SK-N-SH (cell line): ENCODE data around the gene PEX11G. TPM values are rescaled to one million over a fixed set of nuclear protein-coding genes. Genes with fewer than 3 reads are reported as not detected.

Experiments
- CTCF ChIA-PET: fragments of 300-600, 350-600 bp; formaldehyde crosslinking; extraction: SDS; loops from one replicate; lab custom pipeline; 2021; lab: Yijun Ruan, JAX
- POLR2A ChIA-PET: fragments of 350-600 bp; sonication (Branson Sonifier 250); formaldehyde crosslinking; extraction: SDS; loops from one replicate; lab custom pipeline; 2020; ENCODE audit warnings: antibody characterized with exemption, inconsistent platforms; lab: Yijun Ruan, JAX
- DNase-seq: peaks from one replicate; pipeline ENCODE4 v3.0.0; 2012
- H2AFZ ChIP-seq: fragments of 200-600 bp; sonication (generic); 2 replicates; pipeline ENCODE4 v1.8.1; 2016; ENCODE audit warnings: antibody characterized with exemption, mild to moderate bottlenecking, low read depth
- H3F3A ChIP-seq: fragments of 200-600 bp; sonication (generic); replicated peaks from 2 replicates; pipeline ENCODE3; 2016; ENCODE audit warnings: antibody characterized with exemption, mild to moderate bottlenecking; ENCODE audit not compliant: insufficient read depth
- H3K27ac ChIP-seq, 2 experiments: fragments of 200-500 bp in 1 of 2; fragments of 200-600 bp in 1 of 2; sonication (Bioruptor generic) in 1 of 2; sonication (generic), shearing (Covaris generic) in 1 of 2; 2 replicates each; pipeline versions ENCODE4 v1.5.1 to v1.6.1; 2014 to 2016; ENCODE audit warnings: low read depth in 2 of 2, inconsistent platforms in 1 of 2, low read length in 1 of 2, mild to moderate bottlenecking in 1 of 2, mixed read lengths in 1 of 2
- H3K27me3 ChIP-seq: fragments of 200-600 bp; sonication (generic), shearing (Covaris generic); 2 replicates; pipeline ENCODE4 v1.6.1; 2016; ENCODE audit warnings: mixed run types; ENCODE audit not compliant: insufficient read depth
- H3K36me3 ChIP-seq, 2 experiments: fragments of 200-500 bp in 1 of 2; fragments of 200-600 bp in 1 of 2; sonication (Bioruptor generic) in 1 of 2; sonication (generic) in 1 of 2; replicated peaks in 1 of 2; 2 replicates each; pipeline versions ENCODE3 to v1.5.1; 2014 to 2016; ENCODE audit warnings: low read length in 1 of 2, mild to moderate bottlenecking in 1 of 2; ENCODE audit not compliant: insufficient read depth in 2 of 2, control insufficient read depth in 1 of 2
- H3K4me1 ChIP-seq, 2 experiments: fragments of 200-500 bp in 1 of 2; fragments of 200-600 bp in 1 of 2; sonication (Bioruptor generic) in 1 of 2; sonication (generic), shearing (Covaris generic) in 1 of 2; 2 replicates each; pipeline versions ENCODE4 v1.5.1 to v1.6.1; 2014 to 2016; ENCODE audit warnings: low read depth in 1 of 2, low read length in 1 of 2, mixed run types in 1 of 2; ENCODE audit not compliant: insufficient read depth in 2 of 2, control insufficient read depth in 1 of 2
- H3K4me2 ChIP-seq: fragments of 200-600 bp; sonication (generic), shearing (Covaris generic); 2 replicates; pipeline ENCODE4 v1.6.1; 2017; ENCODE audit warnings: mixed run types
- H3K4me3 ChIP-seq, 2 experiments: fragments of 200-500 bp in 1 of 2; fragments of 200-600 bp in 1 of 2; sonication (Bioruptor generic) in 1 of 2; sonication (generic), shearing (Covaris generic) in 1 of 2; 2 replicates each; pipeline versions ENCODE4 v1.5.1 to v1.8.1; 2014 to 2016; ENCODE audit warnings: low read depth in 2 of 2, inconsistent platforms in 1 of 2, low read length in 1 of 2, mild to moderate bottlenecking in 1 of 2, mixed read lengths in 1 of 2, moderate library complexity in 1 of 2
- H3K79me2 ChIP-seq: fragments of 200-600 bp; sonication (generic); 2 replicates; pipeline ENCODE4 v1.8.1; 2017; ENCODE audit warnings: mild to moderate bottlenecking; ENCODE audit not compliant: insufficient read depth
- H3K9ac ChIP-seq: fragments of 200-600 bp; sonication (generic); 2 replicates; pipeline ENCODE4 v1.6.1; 2017; ENCODE audit warnings: mixed run types
- H3K9me2 ChIP-seq: fragments of 200-600 bp; sonication (generic); 2 replicates; pipeline ENCODE4 v1.6.1; 2017; ENCODE audit warnings: mixed run types
- H3K9me3 ChIP-seq: fragments of 200-600 bp; sonication (generic); 2 replicates; pipeline ENCODE4 v1.6.1; 2017; ENCODE audit warnings: mixed run types, mild to moderate bottlenecking, moderate library complexity
- H4K20me1 ChIP-seq: fragments of 200-600 bp; sonication (generic); 2 replicates; pipeline ENCODE4 v1.6.1; 2017; ENCODE audit warnings: mild to moderate bottlenecking, mixed run types; ENCODE audit not compliant: insufficient read depth
- ELF1 ChIP-seq: IDR thresholded peaks from 2 replicates; pipeline ENCODE4 v1.4.0; 2012
- FOSL2 ChIP-seq: IDR thresholded peaks from 2 replicates; pipeline ENCODE4 v1.4.0; 2012; ENCODE audit warnings: low read depth, mild to moderate bottlenecking, moderate library complexity, borderline replicate concordance
- IRF3 ChIP-seq: fragments of 150-350 bp; IDR thresholded peaks from 2 replicates; pipeline ENCODE4 v1.6.1; 2016; ENCODE audit warnings: mild to moderate bottlenecking, low read depth, low read length
- MXI1 ChIP-seq: IDR thresholded peaks from 2 replicates; pipeline ENCODE4 v1.6.1; 2012; ENCODE audit warnings: mild to moderate bottlenecking, low read depth, low read length, improper control_type of control experiment
- POLR2AphosphoS5 ChIP-seq: IDR thresholded peaks from 2 replicates; pipeline ENCODE4 v1.6.1; 2012; ENCODE audit warnings: low read depth, low read length
- SIN3A ChIP-seq: IDR thresholded peaks from 2 replicates; pipeline ENCODE4 v1.6.1; 2012; ENCODE audit warnings: low read depth, mild to moderate bottlenecking, low read length, moderate library complexity, borderline replicate concordance
- TAF1 ChIP-seq: IDR thresholded peaks from 2 replicates; pipeline ENCODE4 v1.6.1; 2012; ENCODE audit warnings: low read depth, mild to moderate bottlenecking, low read length, moderate library complexity, borderline replicate concordance
- TEAD4 ChIP-seq: IDR thresholded peaks from 2 replicates; pipeline ENCODE4 v1.4.0; 2012; ENCODE audit warnings: mild to moderate bottlenecking, borderline replicate concordance; ENCODE audit not compliant: insufficient read depth
- ZBTB33 ChIP-seq: IDR thresholded peaks from 2 replicates; pipeline ENCODE4 v1.4.0; 2012; ENCODE audit warnings: low read depth, borderline replicate concordance
- WGBS: methylation state at CpG from one replicate; pipeline ENCODE4 v1.1.6; 2017; ENCODE audit warnings: low lambda C conversion rate; 5-methylcytosine and 5-hydroxymethylcytosine counted together
- polyA plus RNA-seq, 3 experiments: library from polyadenylated mRNA; depleted of rRNA; stranded (reverse); fragments of >200 nt; gene quantifications; 2 replicates each; pipeline ENCODE4 v1.2.3, GENCODE V29; 2012
- TF ChIP-seq, protein P1 (sequence below): fragments of 150-350 bp; IDR thresholded peaks from 2 replicates; pipeline ENCODE4 v1.6.1; 2017; ENCODE audit warnings: antibody characterized with exemption, low read length, low read depth, borderline replicate concordance
- TF ChIP-seq, protein P2 (sequence below): IDR thresholded peaks from 2 replicates; pipeline ENCODE4 v1.6.1; 2012; ENCODE audit warnings: mild to moderate bottlenecking, low read depth, low read length, moderate library complexity

Gene PEX11G
- polyA plus RNA-seq, 1 of the 3 experiments (the other 2 are of a cell fraction) = 6.1 TPM

DNA sequence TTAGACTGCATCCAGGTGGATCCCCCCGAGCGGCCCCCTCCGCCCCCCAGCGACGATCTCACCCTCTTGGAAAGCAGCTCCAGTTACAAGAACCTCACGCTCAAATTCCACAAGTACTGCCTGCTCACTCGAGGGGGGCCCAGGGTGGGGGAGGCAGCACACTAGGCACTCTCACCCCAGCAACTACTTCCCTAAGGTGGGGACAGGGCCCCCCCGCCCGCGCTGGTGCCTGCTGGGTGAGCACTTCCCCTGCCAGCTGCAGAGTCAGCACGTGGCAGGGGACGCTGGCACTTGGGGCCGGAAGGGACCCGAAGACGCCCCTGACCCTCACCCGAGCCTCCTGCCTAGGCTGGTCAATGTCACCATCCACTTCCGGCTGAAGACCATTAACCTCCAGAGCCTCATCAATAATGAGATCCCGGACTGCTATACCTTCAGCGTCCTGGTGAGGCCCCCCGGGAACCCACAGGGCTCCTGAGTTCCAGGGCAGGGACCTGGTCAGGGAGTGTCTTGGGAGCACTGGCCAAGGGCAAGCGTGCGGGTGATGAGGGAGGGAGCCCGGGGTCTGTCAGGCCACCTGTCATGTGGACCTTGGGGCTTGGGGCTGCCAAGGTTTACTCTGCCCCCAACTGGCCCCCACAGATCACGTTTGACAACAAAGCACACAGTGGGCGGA lies 38.8 kb upstream of the PEX11G start:
- H3K27me3 ChIP-seq = no peaks in the 10 kb centered on the region
- POLR2A ChIA-PET = no interaction called here
- TF ChIP-seq IRF3 (no peak), ZBTB33 (no peak)
- H3K4me3 ChIP-seq = no peak overlapping the region
- CTCF ChIA-PET = no interaction called here
- 96% methylated on average over 4 of the region's 25 CpGs for WGBS
- no peaks in the 10 kb centered on the region for H4K20me1 ChIP-seq
- no peaks in the 10 kb centered on the region for H3F3A ChIP-seq
- no peak overlapping the region for H3K4me2 ChIP-seq
- peaks cover 0 to 3% of the 10 kb centered on the region in 2 experiments for H3K36me3 ChIP-seq
- H3K79me2 ChIP-seq = peaks cover 5% of the 10 kb centered on the region
- H3K9me2 ChIP-seq = no peaks in the 10 kb centered on the region
- no peak overlapping the region for H3K9ac ChIP-seq
- no peak overlapping the region for H2AFZ ChIP-seq
- no peak for DNase-seq
- H3K4me1 ChIP-seq = peaks cover 5 to 9% of the 10 kb centered on the region in 2 experiments; a peak in 2 of 4 replicates
- no peaks in the 10 kb centered on the region for H3K9me3 ChIP-seq
- H3K27ac ChIP-seq = no peak overlapping the region

DNA sequence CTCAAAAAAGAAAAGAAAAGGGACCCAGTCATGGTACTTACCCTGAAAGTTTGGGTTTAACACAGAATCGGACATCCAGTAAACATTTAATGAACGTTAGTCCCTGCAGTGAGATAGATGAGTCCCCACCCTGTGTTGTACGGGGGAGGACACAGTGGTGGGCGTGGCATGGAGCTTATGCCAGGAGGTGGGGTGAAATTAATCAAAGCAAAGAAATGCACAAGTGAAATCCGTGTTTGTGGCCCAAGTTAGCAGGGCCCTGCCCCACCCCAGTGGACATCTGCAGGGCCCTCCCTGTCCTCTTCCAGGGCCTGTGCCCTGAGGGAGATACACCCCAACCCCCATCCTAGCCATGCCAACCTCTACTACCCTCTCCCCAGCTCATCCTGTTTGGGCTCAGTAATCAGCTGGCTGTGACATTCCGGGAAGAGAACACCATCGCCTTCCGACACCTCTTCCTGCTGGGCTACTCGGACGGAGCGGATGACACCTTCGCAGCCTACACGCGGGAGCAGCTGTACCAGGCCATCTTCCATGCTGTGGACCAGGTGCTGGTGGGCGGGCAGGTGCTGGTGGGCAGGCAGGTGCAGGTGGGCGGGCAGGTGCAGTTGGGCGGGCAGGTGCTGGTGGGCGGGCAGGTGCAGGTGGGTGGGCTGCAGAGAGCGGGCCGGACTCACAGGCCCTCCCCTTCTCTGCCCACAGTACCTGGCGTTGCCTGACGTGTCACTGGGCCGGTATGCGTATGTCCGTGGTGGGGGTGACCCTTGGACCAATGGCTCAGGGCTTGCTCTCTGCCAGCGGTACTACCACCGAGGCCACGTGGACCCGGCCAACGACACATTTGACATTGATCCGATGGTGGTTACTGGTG lies 37.5 kb upstream of the PEX11G start:
- no peak overlapping the region for H3K27ac ChIP-seq
- WGBS = 87% methylated on average over 15 of the region's 31 CpGs
- no peak overlapping the region for H2AFZ ChIP-seq
- no peak for TF ChIP-seq SIN3A
- no peak for TF ChIP-seq ELF1
- TF ChIP-seq MXI1 = no peak
- TF ChIP-seq FOSL2 = no peak
- no peak for TF ChIP-seq TEAD4
- no peak for TF ChIP-seq TAF1
- TF ChIP-seq, protein P1, sequence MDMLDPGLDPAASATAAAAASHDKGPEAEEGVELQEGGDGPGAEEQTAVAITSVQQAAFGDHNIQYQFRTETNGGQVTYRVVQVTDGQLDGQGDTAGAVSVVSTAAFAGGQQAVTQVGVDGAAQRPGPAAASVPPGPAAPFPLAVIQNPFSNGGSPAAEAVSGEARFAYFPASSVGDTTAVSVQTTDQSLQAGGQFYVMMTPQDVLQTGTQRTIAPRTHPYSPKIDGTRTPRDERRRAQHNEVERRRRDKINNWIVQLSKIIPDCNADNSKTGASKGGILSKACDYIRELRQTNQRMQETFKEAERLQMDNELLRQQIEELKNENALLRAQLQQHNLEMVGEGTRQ = no peak
- no peak for TF ChIP-seq POLR2AphosphoS5
- TF ChIP-seq, protein P2, sequence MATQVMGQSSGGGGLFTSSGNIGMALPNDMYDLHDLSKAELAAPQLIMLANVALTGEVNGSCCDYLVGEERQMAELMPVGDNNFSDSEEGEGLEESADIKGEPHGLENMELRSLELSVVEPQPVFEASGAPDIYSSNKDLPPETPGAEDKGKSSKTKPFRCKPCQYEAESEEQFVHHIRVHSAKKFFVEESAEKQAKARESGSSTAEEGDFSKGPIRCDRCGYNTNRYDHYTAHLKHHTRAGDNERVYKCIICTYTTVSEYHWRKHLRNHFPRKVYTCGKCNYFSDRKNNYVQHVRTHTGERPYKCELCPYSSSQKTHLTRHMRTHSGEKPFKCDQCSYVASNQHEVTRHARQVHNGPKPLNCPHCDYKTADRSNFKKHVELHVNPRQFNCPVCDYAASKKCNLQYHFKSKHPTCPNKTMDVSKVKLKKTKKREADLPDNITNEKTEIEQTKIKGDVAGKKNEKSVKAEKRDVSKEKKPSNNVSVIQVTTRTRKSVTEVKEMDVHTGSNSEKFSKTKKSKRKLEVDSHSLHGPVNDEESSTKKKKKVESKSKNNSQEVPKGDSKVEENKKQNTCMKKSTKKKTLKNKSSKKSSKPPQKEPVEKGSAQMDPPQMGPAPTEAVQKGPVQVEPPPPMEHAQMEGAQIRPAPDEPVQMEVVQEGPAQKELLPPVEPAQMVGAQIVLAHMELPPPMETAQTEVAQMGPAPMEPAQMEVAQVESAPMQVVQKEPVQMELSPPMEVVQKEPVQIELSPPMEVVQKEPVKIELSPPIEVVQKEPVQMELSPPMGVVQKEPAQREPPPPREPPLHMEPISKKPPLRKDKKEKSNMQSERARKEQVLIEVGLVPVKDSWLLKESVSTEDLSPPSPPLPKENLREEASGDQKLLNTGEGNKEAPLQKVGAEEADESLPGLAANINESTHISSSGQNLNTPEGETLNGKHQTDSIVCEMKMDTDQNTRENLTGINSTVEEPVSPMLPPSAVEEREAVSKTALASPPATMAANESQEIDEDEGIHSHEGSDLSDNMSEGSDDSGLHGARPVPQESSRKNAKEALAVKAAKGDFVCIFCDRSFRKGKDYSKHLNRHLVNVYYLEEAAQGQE = no peak
- TF ChIP-seq ZBTB33 = no peak
- peaks cover 5 to 14% of the 10 kb centered on the region in 2 experiments; a peak in 2 of 4 replicates for H3K4me1 ChIP-seq
- no peaks in the 10 kb centered on the region for H3K27me3 ChIP-seq
- ChIA-PET POLR2A (interaction anchor here (0.7 kb wide), 1 partner anchor 10 kb away, joined by 3 read pairs; no protein-coding TSS in a partner anchor), CTCF (no interaction called here)
- no peaks in the 10 kb centered on the region for H3K9me3 ChIP-seq
- no peaks in the 10 kb centered on the region for H3K9me2 ChIP-seq
- H4K20me1 ChIP-seq = no peaks in the 10 kb centered on the region
- H3K79me2 ChIP-seq = peaks cover 7% of the 10 kb centered on the region
- H3K36me3 ChIP-seq = peaks cover 0 to 3% of the 10 kb centered on the region in 2 experiments
- H3K4me3 ChIP-seq = no peak overlapping the region
- DNase-seq = no peak
- no peak overlapping the region for H3K4me2 ChIP-seq
- H3K9ac ChIP-seq = no peak overlapping the region
- peaks cover 6% of the 10 kb centered on the region for H3F3A ChIP-seq
